Measurements from ENCODE around the gene PDIA3. TPM values are rescaled to one million over a fixed set of nuclear protein-coding genes. Genes with fewer than 3 reads are reported as not detected.

Gene PDIA3

Small RNAs within 50 kb of the gene (microRNA-seq; reads per million reads assigned to microRNA genes)
- gene MIR1282: not detected

All from HL-60 (cell line).